HL-60/S4 (cell line): Measurements from ENCODE around the gene PRIMA1.

Experiments
- in situ Hi-C: fragments of 300-500 bp; cut with MboI; formaldehyde crosslinking; loops from 2 replicates; pipeline ENCODE4 v1.14.3; 2022; ENCODE audit warnings: low sequenced_read_pairs

The PRIMA1 gene

DNA sequence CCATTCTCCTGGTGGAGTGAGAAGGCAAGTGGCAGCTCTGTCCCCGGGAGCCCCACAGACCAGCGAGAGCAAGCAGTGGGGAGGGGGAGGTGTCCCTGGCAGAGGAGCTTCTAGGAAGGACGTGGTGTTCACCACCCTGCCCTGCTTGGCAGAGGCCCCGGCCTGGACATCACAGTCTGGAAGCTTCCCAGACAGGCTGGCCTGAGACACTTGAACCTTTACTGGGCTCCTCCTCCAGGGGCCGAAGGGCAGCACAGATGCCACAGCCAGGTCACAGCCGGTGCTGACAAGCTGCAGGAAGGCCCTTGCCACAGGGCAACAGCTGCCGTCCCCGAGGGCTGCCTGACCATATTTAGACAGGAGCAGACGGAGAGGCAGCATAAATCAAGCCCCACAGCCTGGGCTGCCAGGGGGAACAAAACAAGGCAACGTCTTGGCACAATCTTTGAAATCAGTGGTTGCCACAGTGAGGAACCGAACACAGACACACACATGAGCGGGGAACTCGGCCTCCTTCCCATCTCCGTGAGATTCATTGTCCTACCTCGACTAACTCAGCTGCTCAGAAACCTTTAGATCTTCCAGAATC lies 28.5 kb downstream of the PRIMA1 start:
- in situ Hi-C loops: no loop called here

DNA sequence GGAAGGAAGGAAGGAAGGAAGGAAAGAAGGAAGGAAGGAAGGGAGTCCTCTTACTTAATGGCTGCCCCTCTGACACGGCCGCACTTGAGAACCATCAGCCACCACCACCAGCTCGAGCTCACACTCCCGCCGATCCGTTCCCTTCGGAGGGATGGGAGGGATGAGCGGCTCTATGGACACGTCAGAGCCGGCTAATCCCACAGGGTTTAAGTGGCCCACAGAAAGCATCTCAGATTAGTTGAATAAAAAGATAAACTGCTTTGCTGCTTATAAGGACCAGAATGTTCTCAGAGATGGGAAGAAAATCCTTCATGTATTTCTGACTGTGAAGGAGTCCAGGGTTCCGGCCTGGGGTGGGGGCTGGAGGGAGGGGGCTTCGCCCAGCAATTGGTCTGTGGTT lies 31.1 kb downstream of the PRIMA1 start:
- in situ Hi-C loops: no loop called here

DNA sequence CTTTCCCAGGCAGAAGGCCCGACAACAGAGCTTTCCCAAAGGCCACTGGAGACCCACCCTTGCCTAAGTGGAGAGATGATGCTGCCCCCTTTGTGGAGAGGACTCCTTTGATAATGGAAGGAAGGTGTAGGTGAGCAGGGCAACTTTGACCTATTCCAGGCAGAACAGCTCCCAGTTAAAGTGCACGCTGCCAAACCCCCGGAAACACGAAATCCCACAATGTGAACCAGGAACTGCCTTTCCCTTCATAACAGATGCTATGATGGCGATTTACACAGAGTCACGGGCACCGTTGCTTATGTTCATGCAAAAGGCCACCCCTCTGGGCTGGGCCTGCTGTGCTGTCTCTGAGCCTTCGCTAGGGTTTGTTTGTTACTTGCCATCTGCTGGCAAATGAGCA lies 34.6 kb downstream of the PRIMA1 start:
- in situ Hi-C loops: no loop called here

DNA sequence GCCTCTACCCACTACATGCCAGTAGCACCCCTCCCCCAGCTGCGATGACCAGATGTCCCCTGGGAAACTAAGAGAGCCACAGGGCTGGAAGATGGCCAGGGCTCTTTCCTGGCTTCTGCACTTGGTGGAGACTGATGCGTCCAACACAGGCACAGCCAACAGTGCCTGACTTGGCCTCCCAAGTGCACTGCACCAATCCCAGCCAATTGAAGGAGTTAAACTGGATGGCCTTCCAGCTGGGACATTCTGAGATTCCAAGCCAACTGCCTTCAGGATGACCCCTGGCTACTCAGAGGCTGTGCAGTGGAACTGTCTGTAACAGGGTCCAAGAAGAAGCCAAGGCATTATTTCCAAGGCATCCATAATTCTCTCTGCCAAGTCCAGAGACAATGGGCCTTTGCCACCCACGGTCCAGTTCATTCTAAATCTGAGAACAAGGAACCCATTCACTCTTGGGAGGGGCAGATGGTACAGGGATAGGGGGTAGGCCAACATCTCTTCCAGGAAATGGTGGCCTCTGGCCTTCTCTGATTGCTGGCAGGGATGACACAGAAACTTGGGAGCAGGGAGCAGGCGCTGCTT lies 35.2 kb downstream of the PRIMA1 start:
- in situ Hi-C loops: no loop called here

DNA sequence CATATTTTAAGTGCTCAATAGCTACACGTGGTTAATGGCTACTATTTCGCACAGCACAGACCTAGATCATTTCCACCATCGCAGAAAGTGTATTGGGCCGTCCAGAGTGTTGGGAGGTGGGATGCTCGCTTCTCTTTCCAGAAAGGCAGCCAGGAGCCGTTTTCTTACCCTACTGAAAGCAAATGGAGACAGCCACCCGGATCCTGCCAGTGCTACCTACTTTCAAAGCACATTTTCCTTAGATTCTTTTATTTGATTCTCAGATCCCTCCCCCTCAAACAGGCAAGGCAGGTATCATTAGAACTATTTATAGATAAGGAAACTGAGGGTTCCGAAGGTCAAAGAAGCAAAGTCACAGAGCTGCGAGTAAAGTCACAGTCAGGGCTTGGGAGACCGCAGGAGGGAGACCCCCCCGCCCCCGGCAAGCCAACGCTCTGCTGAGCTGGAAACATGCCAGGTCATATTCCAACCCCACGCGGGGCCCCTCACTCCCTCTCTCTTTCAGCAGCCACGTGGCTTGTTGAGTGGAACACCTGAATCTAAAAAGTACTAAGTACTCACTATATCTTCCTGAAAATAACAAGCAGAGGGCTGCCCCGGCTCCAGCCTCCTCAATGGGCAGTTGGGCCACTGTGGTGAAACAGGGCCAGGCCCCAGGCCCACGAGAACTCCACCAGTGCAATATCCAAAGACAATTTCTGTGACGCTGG lies 36.2 kb downstream of the PRIMA1 start:
- in situ Hi-C loops: no loop called here

DNA sequence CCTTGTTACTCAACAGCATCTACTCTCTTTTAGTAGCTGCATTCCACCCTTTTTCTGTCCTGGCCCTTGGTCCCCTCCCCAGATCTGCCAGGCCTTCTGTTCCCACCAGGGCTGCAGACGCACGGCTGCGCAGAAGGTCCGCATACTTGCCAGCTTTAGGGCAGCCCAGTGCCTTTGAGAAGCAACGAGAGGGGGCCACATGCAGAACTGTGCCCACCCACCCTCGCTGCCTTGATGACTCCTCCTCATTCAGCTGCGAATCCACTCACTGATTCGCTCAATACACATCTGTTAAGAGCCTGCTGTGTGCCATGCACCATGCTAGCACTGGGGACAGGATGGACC lies 39.2 kb downstream of the PRIMA1 start:
- in situ Hi-C loops: no loop called here

DNA sequence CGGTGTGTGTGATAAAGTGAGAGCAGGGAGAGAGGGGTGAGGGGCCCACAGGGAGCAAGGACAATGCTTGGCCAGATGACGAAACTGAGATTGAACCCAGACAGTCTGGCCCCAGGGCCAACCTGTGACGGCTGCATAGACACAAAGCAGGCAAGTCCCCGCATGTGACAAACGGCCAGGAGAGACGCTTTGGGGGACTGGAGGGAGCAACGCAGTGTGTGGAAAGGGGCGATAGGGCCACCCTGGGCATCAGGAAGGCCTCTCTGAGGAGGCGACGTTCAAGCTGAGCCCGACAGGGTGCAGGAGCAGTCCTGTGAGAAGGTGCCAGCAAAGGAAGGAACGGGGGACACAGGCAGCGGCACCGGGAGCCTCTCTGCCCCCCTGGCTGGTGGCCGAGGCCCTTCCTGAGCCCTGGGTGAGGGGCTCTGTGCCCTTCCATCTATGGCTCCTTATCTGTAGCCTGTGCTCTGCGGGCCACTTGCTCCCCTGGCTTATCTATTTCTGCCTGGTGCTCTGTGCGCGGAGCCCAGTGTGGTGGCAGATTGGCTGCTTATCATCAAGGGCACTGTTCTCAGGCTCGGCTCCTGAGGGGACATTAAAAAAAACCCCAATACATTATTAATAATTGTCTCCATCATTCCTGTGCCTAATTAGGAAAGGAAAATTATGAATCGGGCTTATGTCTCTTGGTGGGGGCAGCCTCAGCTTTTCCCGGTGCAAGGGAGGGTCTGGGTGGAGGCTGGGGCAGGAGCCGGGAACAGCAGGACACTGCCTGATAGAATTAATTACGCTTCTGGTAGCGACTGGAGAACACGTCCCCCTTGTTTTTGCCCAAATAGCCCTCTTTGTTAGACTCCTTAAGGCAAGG lies 39.8 kb downstream of the PRIMA1 start:
- in situ Hi-C loops: no loop called here

DNA sequence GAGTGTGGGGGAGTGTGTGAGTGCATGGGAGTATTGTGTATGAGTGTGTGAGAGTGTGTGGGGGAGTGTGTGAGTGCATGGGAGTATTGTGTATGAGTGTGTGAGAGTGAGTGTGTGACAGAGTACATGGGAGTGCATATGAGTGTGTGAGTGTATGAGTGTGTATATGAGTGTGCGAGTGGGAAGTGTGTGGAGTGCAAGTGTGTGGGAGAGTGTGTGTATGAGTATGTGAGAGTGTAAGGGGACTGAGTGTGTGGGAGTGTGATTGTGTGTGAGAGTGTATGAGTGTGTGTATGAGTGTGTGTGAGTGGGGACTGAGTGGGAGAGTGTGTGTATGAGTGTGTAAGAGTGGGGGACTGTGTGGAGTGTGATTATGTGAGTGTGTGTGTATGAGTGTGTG lies 40.7 kb downstream of the PRIMA1 start:
- in situ Hi-C loops: no loop called here

DNA sequence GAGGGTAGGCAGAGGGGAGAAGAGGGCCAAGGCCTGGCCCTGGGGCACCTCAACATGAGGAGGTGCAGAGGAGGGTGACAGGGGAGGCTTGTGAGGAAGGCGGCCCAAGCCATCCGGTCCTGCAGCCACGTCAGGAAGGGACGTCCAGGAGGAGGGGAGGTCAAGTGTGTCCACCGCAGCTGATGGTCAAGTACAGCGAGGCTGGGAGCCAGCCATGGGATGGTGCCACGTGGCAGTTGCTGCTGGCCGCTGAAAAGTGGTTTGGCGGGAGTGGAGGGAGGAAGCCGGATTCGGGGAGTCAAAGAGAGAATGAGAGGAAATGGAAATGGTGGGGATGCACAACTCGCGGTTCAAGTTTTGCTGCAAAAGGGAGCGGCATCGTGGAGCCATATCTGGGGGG lies 41.2 kb downstream of the PRIMA1 start:
- in situ Hi-C loops: no loop called here

DNA sequence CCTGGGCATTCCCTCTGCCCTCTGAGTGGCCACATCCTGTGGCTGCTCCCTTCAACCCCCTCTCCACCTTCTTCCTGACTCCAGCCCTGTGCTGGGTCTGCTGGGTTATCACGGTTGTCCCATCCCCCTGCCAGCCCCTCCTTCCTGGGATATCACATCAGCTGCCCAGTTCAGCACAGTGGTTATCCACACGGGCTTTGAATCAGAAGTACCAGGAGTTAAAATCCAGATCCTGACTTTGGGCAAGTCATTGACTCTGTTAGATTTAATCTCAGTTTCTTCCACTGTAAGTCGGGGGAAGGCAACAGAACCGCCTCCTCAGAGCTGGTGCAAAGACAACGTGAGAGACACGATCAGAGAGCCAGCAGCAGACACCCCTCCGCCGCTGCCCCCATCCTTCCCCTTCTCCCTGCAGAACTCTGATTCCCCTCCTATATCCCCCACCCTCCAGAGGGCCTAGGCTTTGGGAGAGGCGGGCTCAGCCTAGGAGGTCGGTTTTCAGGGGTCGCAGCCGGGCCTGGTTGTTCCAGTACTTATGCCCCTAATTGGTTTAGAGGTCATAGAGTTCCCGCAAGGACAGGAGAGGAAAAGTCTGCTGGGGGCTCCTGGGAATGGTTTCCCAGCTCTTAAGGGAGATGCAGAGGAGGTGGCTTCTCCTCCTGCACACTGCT lies 42.5 kb downstream of the PRIMA1 start:
- in situ Hi-C loops: no loop called here

DNA sequence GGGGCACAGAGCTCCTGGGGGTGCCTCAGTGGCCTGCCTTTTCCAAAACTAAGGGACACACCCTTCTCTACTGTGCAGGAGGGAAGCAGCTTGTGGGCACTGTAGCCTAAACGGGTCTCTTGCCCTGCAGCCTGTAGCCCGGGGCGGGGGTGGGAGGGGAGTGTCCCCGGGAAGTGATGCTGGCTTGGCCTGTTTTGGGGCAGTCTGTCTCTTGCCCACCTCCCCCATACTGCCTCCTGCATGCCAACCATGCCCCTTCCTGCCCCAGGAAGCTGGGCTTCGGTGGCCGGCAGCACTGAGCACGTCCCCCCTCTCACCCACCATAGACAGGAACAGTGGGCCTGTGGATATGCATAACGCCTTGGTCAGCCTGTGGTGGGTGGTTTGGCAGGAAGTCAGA lies 43.4 kb downstream of the PRIMA1 start:
- in situ Hi-C loops: no loop called here

DNA sequence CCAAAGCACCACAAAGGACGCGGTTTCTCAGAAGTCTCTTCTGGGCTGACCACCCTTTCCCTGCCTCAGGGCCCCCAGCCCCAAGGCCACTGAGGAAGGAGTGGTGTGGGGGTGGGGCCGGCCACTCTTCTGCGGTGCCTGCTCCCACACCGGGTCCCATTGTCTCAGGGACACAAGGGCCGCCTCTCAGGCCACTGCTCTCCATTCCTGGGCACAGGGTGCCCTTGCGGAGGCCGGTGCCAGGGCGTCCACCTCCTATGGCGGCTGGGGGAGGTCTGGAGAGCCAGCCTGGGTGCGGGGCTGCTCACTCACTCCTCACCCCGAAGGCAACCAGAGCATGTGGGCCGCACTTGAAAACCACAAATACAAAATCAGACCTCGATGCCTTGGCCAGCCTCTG lies 44.1 kb downstream of the PRIMA1 start:
- in situ Hi-C loops: no loop called here

DNA sequence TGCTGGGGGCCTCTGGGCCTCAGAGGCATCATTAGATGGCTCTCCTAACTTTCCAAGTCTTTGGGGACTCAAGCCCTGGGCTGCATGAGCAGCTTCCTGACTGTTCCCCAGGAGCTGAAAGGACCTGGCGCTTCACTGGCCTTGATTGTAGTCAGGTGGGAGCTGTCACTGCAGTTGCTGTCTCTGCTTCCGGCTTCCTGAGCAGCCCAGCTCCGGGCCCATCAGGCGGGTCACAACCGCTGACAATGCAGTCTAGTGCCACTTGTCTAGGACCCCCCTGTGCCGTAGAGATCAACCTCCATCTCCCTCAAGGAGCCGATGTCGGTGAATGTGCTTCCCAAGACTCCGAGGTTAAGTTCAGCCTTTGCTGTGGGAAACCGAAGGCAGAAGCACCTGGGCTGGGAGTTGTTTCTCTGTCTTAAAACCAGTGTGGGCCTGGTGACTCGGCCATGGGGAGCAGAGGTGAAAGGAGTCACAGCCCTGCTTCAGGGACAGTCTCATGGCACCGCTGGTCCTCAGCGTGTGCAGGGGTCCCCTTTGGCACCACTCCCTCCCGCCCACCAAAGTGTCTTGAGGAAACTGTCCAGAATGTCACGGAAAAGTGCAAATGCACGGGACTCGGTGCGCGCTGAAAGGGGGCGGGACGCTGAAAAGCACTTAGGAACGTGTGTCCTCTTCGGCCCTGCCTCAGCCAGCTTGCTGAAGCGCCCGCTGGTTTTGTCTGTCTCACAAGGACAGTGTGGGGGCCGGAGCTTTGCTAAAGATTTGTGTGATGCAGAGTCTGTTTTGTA lies 44.8 kb downstream of the PRIMA1 start:
- in situ Hi-C loops: no loop called here

DNA sequence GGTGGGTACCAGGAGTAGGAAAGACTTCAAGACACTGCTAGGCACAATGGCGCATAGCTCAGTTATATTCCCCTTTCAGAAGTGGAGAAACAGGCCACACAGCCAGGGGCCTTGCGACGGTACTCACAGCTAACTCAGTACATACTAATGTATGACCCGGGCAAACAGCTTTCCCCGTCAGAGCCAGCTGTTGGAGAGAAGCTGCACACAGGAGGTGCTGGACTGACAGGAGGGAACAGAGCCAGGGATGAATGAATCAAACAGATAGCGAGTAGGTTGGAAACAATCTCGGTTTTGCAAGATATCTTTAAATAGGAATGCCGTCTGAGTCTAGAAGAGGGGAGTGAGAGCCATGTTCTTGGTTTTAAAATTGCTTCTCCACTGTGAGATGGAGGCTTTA lies 45.5 kb downstream of the PRIMA1 start:
- in situ Hi-C loops: no loop called here

DNA sequence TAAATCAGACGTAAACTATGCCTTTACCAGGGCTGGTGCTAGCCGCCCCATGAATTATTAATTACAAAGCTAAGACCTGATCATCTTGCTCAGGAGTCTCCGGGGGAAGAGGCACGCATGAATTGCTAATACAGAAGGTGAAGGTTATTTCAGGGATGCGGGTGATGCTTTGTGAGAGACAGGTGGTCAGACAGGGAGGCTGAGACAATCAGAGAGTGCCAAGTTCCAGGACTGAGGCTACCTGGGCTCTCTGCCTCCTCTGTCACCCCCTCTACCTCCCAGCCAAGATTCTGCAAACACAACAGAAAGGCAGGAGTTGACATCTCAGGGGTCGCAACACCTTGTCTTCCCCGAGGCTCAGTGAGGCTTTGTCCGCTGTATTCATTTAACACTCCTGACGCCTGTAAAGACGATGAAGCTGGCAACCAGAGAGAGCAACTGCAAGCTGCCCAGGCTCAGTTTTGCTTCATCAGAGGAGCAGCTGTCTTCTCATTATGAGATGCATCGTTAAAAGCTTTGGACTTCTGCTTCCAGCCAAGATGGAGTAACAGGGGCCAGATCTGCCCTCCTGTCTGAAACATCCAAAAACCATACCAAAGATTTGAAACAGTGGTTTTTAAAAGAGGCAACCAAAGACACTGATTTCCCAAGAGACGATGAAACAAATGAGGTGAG lies 46.6 kb downstream of the PRIMA1 start:
- in situ Hi-C loops: no loop called here

DNA sequence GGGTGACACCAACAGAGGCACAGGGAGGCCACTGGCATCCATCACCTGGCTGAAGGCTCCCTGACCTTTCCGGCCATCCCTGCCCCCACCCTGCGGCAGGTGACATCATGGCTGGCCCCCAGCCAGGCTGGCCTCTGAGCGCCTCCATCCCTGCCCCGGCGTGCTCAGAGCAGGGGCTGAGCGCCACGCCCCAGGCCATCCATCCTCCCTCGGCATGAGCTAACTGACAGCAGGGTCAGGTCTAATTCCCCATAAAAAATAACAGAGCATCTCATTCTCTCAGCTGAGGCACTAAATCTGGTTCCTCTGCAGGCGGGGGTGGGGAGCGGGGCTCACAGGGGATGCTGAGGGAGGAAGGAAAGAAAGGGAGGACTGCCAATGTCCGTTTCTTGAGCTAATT lies 50.7 kb downstream of the PRIMA1 start:
- in situ Hi-C loops: no loop called here

DNA sequence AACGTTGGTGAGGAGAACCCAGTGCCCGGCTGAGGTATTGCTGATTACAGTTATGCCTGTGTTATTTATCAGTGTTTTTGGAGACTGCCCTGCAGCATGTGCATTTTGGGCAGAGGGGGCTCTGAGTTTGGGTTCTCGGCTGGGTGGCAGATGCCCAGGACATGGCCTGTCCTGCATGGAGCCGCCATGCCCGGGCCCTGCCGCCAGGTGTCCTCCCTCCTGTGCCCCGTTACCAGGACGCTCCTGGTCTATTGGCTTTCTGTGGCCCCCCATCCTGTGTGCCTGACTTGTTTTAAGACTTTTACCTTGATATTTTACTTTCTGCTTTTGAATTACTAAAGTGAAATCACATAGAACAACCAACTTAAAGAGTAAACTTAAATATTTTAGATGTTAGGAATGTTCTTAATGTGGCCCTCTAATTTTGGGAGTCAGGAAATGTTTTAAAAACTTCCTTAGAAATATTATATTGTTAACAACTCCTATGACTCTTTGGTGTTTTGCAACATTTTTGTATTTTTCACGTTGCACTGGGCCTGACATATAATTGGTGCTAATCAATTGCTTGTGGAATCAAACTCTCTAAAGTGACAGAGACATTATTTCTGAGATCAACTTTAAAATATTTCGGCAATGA lies 51.8 kb downstream of the PRIMA1 start:
- in situ Hi-C loops: no loop called here

DNA sequence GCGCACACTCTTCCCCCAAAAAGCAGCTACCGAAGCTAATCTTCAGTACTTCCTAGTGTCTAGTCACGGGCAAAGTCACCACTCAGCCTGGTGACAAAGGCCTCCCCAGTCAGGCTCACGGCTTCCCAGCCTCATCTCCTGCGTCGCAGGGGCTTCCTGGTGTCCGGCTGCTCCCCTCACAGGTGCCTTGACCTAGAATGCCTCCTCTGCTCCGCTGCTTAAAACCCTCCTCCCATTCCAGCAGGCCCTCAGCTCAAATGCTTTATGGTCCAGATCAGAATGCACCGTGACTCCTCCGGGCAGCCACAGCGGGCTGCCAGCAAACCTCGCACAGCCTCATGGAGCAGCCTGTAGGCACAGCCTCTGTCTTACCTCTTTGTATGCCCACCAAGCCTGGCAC lies 53.1 kb downstream of the PRIMA1 start:
- in situ Hi-C loops: no loop called here

DNA sequence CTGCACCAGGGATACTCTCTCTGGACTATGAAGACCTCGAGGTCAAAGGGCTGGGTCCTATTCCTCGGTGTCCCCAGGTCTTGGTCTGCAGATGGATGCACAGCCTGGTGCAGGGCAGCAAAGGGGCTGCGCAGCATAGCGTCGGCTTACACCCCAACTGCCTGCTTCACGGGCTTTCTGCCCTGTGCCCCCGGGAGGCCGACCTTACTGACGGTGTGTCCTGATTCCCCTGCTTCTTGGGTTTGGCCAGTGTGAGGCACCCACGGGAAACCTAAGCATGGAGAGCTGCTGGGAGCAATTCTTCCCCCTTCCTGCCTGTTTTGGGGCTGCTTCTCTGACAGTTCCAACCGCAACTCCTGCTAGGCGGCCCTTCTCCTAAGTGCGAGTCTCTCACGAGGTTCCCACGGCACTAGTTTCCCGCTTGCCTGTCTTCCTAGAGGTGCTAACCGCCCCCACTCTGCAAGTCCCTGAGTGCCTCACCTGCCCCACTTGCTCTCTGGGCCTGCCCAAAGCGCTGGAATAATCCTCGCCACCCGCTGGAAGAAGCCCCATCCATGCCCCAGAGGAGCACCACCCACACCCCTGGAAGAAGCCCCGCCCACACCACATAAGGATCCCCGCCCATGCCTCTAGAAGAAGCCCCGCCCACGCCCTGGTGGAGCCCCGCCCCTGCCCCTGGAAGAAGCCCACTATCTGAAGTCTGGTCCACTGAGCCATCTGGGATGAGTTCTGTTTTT lies 54.0 kb downstream of the PRIMA1 start:
- in situ Hi-C loops: no loop called here
